K562 (cell line): ENCODE measurements around the gene APOBEC3G. TPM values are rescaled to one million over a fixed set of nuclear protein-coding genes. Genes with fewer than 3 reads are reported as not detected.

ENCODE experiments used
- ATAC-seq: fragments of 200-7000 bp; cut with Tn5 transposase; 3 replicates; pipeline ENCODE4 v1.9.1; 2020; ENCODE audit warnings: moderate library complexity
- BruUV-seq: library from RNA; stranded (reverse); fragments of 400-500 nt; replicated peaks from 2 replicates; lab custom pipeline; 2021; lab: Mats Ljungman, UMichigan
- CTCF ChIA-PET: fragments of 300-600 bp; formaldehyde crosslinking; extraction: SDS; loops from one replicate; lab custom pipeline; 2021; ENCODE audit warnings: low intra/inter-chr PET ratio; lab: Yijun Ruan, JAX
- POLR2A ChIA-PET: fragments of 300-600, 350-650 bp; sonication (Branson Sonifier 250); formaldehyde crosslinking; extraction: SDS; loops from one replicate; lab custom pipeline; 2021; ENCODE audit warnings: antibody characterized with exemption, inconsistent platforms; lab: Yijun Ruan, JAX
- DNase-seq, 4 experiments: peaks; one replicate each; pipeline versions ENCODE4 v3.0.0 to v3.0.0-alpha.2; 2011 to 2018; ENCODE audit warnings: low spot score in 3 of 4, mixed read lengths in 3 of 4; ENCODE audit errors: extremely low read depth in 1 of 4
- FAIRE-seq: peaks from 2 replicates; lab custom pipeline; 2011; peaks lifted over from hg19 to GRCh38; lab: Jason Lieb, UNC
- H2AFZ ChIP-seq: 2 replicates; pipeline ENCODE4 v1.6.0; 2011; ENCODE audit warnings: low read depth, low read length, control low read depth, inconsistent platforms
- H3K27ac ChIP-seq: fragments of 200-600 bp; 3 replicates; pipeline ENCODE4 v1.8.0; 2011; ENCODE audit warnings: low read depth, mild to moderate bottlenecking, control low read depth, inconsistent platforms, low read length, moderate library complexity, mixed read lengths; ENCODE audit errors: extremely low read depth
- H3K27me3 ChIP-seq, 2 experiments: fragments of 300-600 bp in 1 of 2; 2 replicates in 1 of 2; 3 replicates in 1 of 2; pipeline versions ENCODE4 v1.6.0 to v1.8.0; 2011; ENCODE audit warnings: inconsistent platforms in 2 of 2, low read length in 2 of 2, mild to moderate bottlenecking in 1 of 2, mixed read lengths in 1 of 2, moderate library complexity in 1 of 2; ENCODE audit not compliant: control insufficient read depth in 2 of 2, insufficient read depth in 2 of 2
- H3K36me3 ChIP-seq: fragments of 300-600 bp; 3 replicates; pipeline ENCODE4 v1.8.0; 2011; ENCODE audit warnings: mild to moderate bottlenecking, low read length, inconsistent platforms; ENCODE audit not compliant: control insufficient read depth, insufficient read depth
- H3K4me1 ChIP-seq, 2 experiments: fragments of 200-600 bp in 1 of 2; replicated peaks in 1 of 2; 2 replicates in 1 of 2; 3 replicates in 1 of 2; pipeline versions ENCODE4 v1.5.1 to v1.8.0; 2011; ENCODE audit warnings: inconsistent platforms in 2 of 2, low read length in 2 of 2, mild to moderate bottlenecking in 1 of 2, mixed read lengths in 1 of 2, moderate library complexity in 1 of 2; ENCODE audit not compliant: control insufficient read depth in 2 of 2, insufficient read depth in 2 of 2
- H3K4me2 ChIP-seq: 2 replicates; pipeline ENCODE4 v1.6.1; 2011; ENCODE audit warnings: low read length, control low read depth, inconsistent platforms, mixed read lengths; ENCODE audit not compliant: insufficient read depth
- H3K4me3 ChIP-seq: fragments of 200-600 bp; sonication (generic), shearing (Covaris generic); 2 replicates; pipeline ENCODE4 v1.5.1; 2016; ENCODE audit warnings: control low read depth, inconsistent platforms
- H3K79me2 ChIP-seq: fragments of 200-600 bp; 3 replicates; pipeline ENCODE4 v1.8.0; 2011; ENCODE audit warnings: low read length, inconsistent platforms; ENCODE audit not compliant: control insufficient read depth, insufficient read depth
- H3K9ac ChIP-seq, 2 experiments: 2 replicates each; pipeline versions ENCODE4 v1.6.0 to v1.6.1; 2011; ENCODE audit warnings: low read depth in 2 of 2, low read length in 2 of 2, control low read depth in 1 of 2, inconsistent platforms in 1 of 2, mild to moderate bottlenecking in 1 of 2, mixed read lengths in 1 of 2; ENCODE audit not compliant: insufficient read depth in 1 of 2
- H3K9me1 ChIP-seq: one replicate; pipeline ENCODE4 v1.6.0; 2011; ENCODE audit warnings: inconsistent platforms, mild to moderate bottlenecking, low read length, moderate library complexity; ENCODE audit not compliant: control insufficient read depth, insufficient read depth
- H3K9me3 ChIP-seq: replicated peaks from 2 replicates; pipeline ENCODE4 v1.5.1; 2011; ENCODE audit warnings: low read depth, low read length, inconsistent platforms; ENCODE audit not compliant: control insufficient read depth, insufficient read depth
- H4K20me1 ChIP-seq: replicated peaks from 2 replicates; pipeline ENCODE4 v1.6.1; 2011; ENCODE audit warnings: low read length, inconsistent platforms, mixed read lengths; ENCODE audit not compliant: control insufficient read depth, insufficient read depth
- FOXM1 ChIP-seq, 2 experiments: fragments of 450-650 bp in 1 of 2; sonication (generic) in 1 of 2; formaldehyde crosslinking in 1 of 2; IDR thresholded peaks; 2 replicates each; pipeline versions ENCODE4 v1.6.1 to v1.9.0; 2017 to 2022; ENCODE audit warnings: low read depth in 2 of 2, mild to moderate bottlenecking in 2 of 2, missing genetic modification reagents in 1 of 2, moderate library complexity in 1 of 2
- GABPA ChIP-seq: fragments of 200-800 bp; sonication (Bioruptor generic); conservative IDR thresholded peaks from 2 replicates; pipeline ENCODE4 v1.6.1; 2016; ENCODE audit warnings: low read depth, missing genetic modification characterization, missing compliant biosample characterization
- HDAC2 ChIP-seq: fragments of 450-650 bp; IDR thresholded peaks from 2 replicates; pipeline ENCODE4 v1.6.1; 2016; ENCODE audit warnings: mild to moderate bottlenecking
- HNRNPL ChIP-seq: fragments of 200-400 bp; formaldehyde crosslinking; IDR thresholded peaks from 2 replicates; pipeline ENCODE4 v1.6.1; 2017; ENCODE audit warnings: low read depth, mild to moderate bottlenecking, low read length
- WGBS: fragments of 100-300 bp; shearing (Covaris generic); methylation state at CpG from one replicate; pipeline ENCODE4 v1.1.6; 2016; ENCODE audit warnings: low coverage, mixed read lengths; ENCODE audit not compliant: insufficient coverage; ENCODE audit errors: missing lambda C conversion rate; 5-methylcytosine and 5-hydroxymethylcytosine counted together
- in situ Hi-C: fragments of 300-500 bp; cut with MboI; formaldehyde crosslinking; loops from 4 replicates; pipeline ENCODE4 v1.15.0; 2018; ENCODE audit warnings: inconsistent platforms, mixed read lengths
- intact Hi-C: fragments of 100-400 bp; cut with micrococcal nuclease; formaldehyde crosslinking; loops from 2 replicates; pipeline ENCODE4 v1.14.2; 2022
- polyA plus RNA-seq, 8 experiments: library from polyadenylated mRNA; depleted of rRNA in 4 of 8; stranded (reverse) in 5 of 8; unstranded in 3 of 8; fragments of >200 nt; fragmentation: Nextera tagmentation in 2 of 8; fragmentation: Illumina TruSeq in 1 of 8; extraction: Ambion mirVana in 2 of 8; extraction: Trizol in 1 of 8; gene quantifications; 2 replicates each; pipeline versions ENCODE4 v1.2.1 to v1.2.3, GENCODE V29; 2011 to 2014; ENCODE audit warnings: inconsistent platforms in 1 of 8, missing spikeins in 1 of 8
- total RNA-seq, 7 experiments: library from RNA; depleted of rRNA in 6 of 7; stranded (reverse); fragments of >200 nt in 6 of 7; fragmentation: Illumina TruSeq in 2 of 7; extraction: Trizol in 2 of 7; gene quantifications; 2 replicates each; pipeline versions ENCODE4 v1.2.1 to v1.2.3, GENCODE V29; 2011 to 2021; ENCODE audit warnings: low replicate concordance in 1 of 7

APOBEC3G gene
- total and polyA plus RNA-seq, 9 of the 15 experiments (the other 6 are each of a cell fraction or from before 2014, with no cell fraction given), result 5.2 to 20.8 (median 11.4) TPM

DNA sequence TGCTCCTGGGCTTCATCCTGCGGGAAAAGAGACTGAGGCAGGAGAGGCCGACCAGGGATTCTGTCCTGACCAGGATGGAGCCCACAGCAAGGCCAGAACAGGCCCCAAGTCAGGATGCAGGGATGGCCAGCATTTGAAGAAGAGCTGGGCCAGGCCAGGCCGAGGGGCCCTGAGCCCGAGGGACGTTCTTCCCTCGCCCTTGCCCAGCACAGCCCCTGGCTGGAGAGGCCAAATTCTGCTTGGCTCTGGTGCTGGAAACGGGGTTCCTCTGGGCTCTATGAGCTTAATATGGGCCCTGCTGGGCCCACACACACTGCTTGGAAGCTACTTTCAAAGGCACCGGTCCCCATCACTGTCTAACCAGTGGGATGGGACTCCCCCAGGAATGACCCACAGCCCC lies 7.6 kb downstream of the APOBEC3G start (continued):
- TF ChIP-seq GABPA (tag), result no peak

DNA sequence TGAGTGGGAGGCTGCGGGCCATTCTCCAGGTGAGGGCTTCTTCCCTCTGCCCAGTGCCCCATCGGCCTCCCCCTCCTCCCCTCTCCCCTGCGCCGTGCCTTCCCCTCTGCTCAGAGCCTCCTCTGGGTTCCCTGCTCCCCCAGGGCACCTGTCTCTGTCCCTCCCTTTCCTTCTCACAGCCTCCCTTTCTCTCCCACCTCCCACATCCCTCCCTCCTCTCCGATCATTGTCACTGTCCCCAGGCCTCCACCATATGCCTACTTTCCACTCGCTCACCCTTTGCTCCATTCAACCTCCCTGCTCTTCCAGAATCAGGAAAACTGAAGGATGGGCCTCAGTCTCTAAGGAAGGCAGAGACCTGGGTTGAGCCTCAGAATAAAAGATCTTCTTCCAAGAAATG lies 10.0 kb downstream of the APOBEC3G start:
- ATAC-seq (no peak), DNase-seq (no peak), FAIRE-seq (no peak)
- H3K9me1 ChIP-seq, result no peaks in the 10 kb centered on the region
- H2AFZ ChIP-seq, result no peak overlapping the region
- no peaks in the 10 kb centered on the region for H3K36me3 ChIP-seq
- ChIA-PET CTCF (no interaction called here), POLR2A (no interaction called here)
- BruUV-seq, result no TSS peak
- H3K27ac ChIP-seq, result no peak overlapping the region
- H3K4me1 ChIP-seq, result peaks cover 2 to 25% of the 10 kb centered on the region in 2 experiments; a peak in 4 of 5 replicates
- H3K27me3 ChIP-seq, result no peaks in the 10 kb centered on the region
- no peaks in the 10 kb centered on the region for H3K9me3 ChIP-seq
- TF ChIP-seq FOXM1 (IDR thresholded peaks at IDR 0.05; ENCODE audit: low read depth), result no peak
- no peak for TF ChIP-seq FOXM1 (CRISPR knock-in tag; IDR thresholded peaks at IDR 0.05; ENCODE audit: low read depth)
- TF ChIP-seq HNRNPL, result no peak
- TF ChIP-seq HDAC2, result no peak
- no peak for TF ChIP-seq GABPA (tag)
- H3K4me3 ChIP-seq, result no peak overlapping the region
- H3K4me2 ChIP-seq, result no peak overlapping the region
- in situ Hi-C loops (no loop called here), intact Hi-C loops (no loop called here)
- 100% methylated on average over 2 of the region's 6 CpGs for WGBS
- H3K79me2 ChIP-seq, result no peaks in the 10 kb centered on the region
- no peaks in the 10 kb centered on the region for H4K20me1 ChIP-seq
- no peak overlapping the region for H3K9ac ChIP-seq
